Prostate gland (tissue), 2 donors: ENCODE data around the gene PFDN6. TPM values are rescaled to one million over a fixed set of nuclear protein-coding genes. Genes with fewer than 3 reads are reported as not detected.

Source experiments
- DNase-seq: peaks from one replicate; pipeline ENCODE4 v3.0.0-alpha.2; 2019; ENCODE audit warnings: low spot score
- H3K27ac ChIP-seq, 2 donors: fragments of 200-600 bp; sonication (generic); 2 replicates each; pipeline ENCODE4 v1.5.1; 2017 to 2019
- H3K27me3 ChIP-seq: fragments of 200-600 bp; sonication (generic); replicated peaks from 2 replicates; pipeline ENCODE4 v1.5.1; 2019; ENCODE audit not compliant: insufficient read depth
- H3K36me3 ChIP-seq, 2 donors: fragments of 200-600 bp; sonication (generic); 1 replicate in 1 of 2; 2 replicates in 1 of 2; pipeline versions ENCODE4 v1.5.1 to v1.8.1; 2017 to 2019
- H3K4me1 ChIP-seq: fragments of 200-600 bp; sonication (generic); replicated peaks from 2 replicates; pipeline ENCODE4 v1.5.1; 2019
- H3K4me3 ChIP-seq, 2 donors: fragments of 200-600 bp; sonication (generic); 2 replicates each; pipeline ENCODE4 v1.5.1; 2017 to 2019
- H3K9me3 ChIP-seq: fragments of 200-600 bp; sonication (generic); 2 replicates; pipeline ENCODE4 v1.5.1; 2017
- POLR2A ChIP-seq: fragments of 450-650 bp; IDR thresholded peaks from one replicate; pipeline ENCODE4 v1.6.1; 2016; ENCODE audit warnings: antibody characterized with exemption, mild to moderate bottlenecking
- POLR2AphosphoS5 ChIP-seq: sonication (generic); formaldehyde crosslinking; IDR thresholded peaks from one replicate; pipeline ENCODE4 v1.6.1; 2017; ENCODE audit warnings: antibody characterized with exemption
- WGBS: methylation state at CpG from one replicate; pipeline ENCODE4 v1.1.5; 2018; 5-methylcytosine and 5-hydroxymethylcytosine counted together
- intact Hi-C: fragments of 100-400 bp; cut with DNase I; formaldehyde crosslinking; loops from one replicate; pipeline ENCODE4 v1.14.2; 2022
- microRNA-seq: library from miRNA; unstranded; fragments of <30 nt; microRNA quantifications from one replicate; pipeline ENCODE4, GENCODE V29; 2016
- total RNA-seq, 2 donors: library from RNA; depleted of rRNA; stranded (reverse); fragments of >200 nt; gene quantifications; one replicate each; pipeline ENCODE4 v1.1.0, GENCODE V29; 2016
- TF ChIP-seq, protein P1 (sequence below), 4 experiments: fragments of 200-600 bp in 2 of 4; fragments of 450-650 bp in 2 of 4; sonication (generic) in 2 of 4; IDR thresholded peaks; 1 replicate in 3 of 4; 2 replicates in 1 of 4; pipeline ENCODE4 v1.5.1; 2016 to 2019; ENCODE audit warnings: antibody characterized with exemption in 4 of 4, mild to moderate bottlenecking in 2 of 4, moderate library complexity in 2 of 4

Gene PFDN6
- total RNA-seq, 2 donors from 2014 or later = 24.1 to 59.7 TPM

DNA sequence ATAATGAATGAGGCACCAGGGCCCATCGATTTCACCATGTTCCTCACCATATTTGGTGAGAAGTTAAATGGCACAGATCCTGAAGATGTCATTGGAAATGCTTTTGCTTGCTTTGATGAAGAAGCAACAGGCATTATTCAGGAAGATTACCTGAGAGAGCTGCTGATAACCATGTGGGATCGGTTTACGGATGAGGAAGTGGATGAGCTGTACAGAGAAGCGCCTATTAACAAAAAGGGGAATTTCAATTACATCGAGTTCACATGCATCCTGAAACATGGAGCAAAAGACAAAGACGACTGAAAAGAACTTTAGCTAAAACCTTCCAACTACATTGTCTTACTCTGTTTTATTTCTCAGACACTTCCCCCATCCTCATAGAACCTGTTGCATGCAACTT lies 49.8 kb downstream of the PFDN6 start:
- intact Hi-C loops = no loop called here
- H3K27me3 ChIP-seq = no peaks in the 10 kb centered on the region
- H3K4me1 ChIP-seq = no peaks in the 10 kb centered on the region
- H3K9me3 ChIP-seq = no peaks in the 10 kb centered on the region
- DNase-seq = no peak
- no peak overlapping the region for H3K4me3 ChIP-seq
- TF ChIP-seq POLR2A (no peak), POLR2AphosphoS5 (no peak)
- TF ChIP-seq, protein P1, sequence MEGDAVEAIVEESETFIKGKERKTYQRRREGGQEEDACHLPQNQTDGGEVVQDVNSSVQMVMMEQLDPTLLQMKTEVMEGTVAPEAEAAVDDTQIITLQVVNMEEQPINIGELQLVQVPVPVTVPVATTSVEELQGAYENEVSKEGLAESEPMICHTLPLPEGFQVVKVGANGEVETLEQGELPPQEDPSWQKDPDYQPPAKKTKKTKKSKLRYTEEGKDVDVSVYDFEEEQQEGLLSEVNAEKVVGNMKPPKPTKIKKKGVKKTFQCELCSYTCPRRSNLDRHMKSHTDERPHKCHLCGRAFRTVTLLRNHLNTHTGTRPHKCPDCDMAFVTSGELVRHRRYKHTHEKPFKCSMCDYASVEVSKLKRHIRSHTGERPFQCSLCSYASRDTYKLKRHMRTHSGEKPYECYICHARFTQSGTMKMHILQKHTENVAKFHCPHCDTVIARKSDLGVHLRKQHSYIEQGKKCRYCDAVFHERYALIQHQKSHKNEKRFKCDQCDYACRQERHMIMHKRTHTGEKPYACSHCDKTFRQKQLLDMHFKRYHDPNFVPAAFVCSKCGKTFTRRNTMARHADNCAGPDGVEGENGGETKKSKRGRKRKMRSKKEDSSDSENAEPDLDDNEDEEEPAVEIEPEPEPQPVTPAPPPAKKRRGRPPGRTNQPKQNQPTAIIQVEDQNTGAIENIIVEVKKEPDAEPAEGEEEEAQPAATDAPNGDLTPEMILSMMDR (IDR thresholded peaks at IDR 0.05) = no peak
- H3K27ac ChIP-seq = no peak overlapping the region
- 74% methylated on average over 6 of the region's 6 CpGs for WGBS
- no peaks in the 10 kb centered on the region for H3K36me3 ChIP-seq

Small RNA genes within 50 kb of the gene (microRNA-seq; reads per million reads assigned to microRNA genes)
- gene MIR6834 = not detected
- 0.25 reads per million for gene MIR6873

Other genes with a start within 250 kb of the PFDN6 start
- gene HLA-DPA1, start 216.0 kb upstream of the PFDN6 start, total RNA-seq = 10 to 100 TPM; 69.5 to 73.7 TPM
- 10 to 100 TPM; 51.6 to 57.5 TPM for gene HLA-DPB1, start 213.6 kb upstream of the PFDN6 start, total RNA-seq
- 1 to 10 TPM in 1 of 2 donors, under 1 TPM in 1; 0.91 to 3.6 TPM for gene COL11A2, start 97.1 kb upstream of the PFDN6 start, total RNA-seq
- gene RXRB, start 88.9 kb upstream of the PFDN6 start, total RNA-seq = 10 to 100 TPM; 30.6 to 40.5 TPM
- gene SLC39A7, start 88.7 kb upstream of the PFDN6 start, total RNA-seq = 100 to 1,000 TPM; 109 to 182 TPM
- 10 to 100 TPM; 21.9 to 43.7 TPM for gene HSD17B8, start 84.9 kb upstream of the PFDN6 start, total RNA-seq
- 10 to 100 TPM; 23.9 to 30.8 TPM for gene RING1, start 81.1 kb upstream of the PFDN6 start, total RNA-seq
- 10 to 100 TPM; 42.2 to 55.0 TPM for gene VPS52, start 17.7 kb upstream of the PFDN6 start, total RNA-seq
- gene RPS18, start 17.5 kb upstream of the PFDN6 start, total RNA-seq = 1,000 to 10,000 TPM; 1,990 to 4,594 TPM
- gene B3GALT4, start 12.5 kb upstream of the PFDN6 start, total RNA-seq = 10 to 100 TPM; 15.8 to 21.4 TPM
- 10 to 100 TPM; 41.3 to 47.2 TPM for gene WDR46, start 362 bp upstream of the PFDN6 start, total RNA-seq
- 100 to 1,000 TPM in 1 of 2 donors, 10 to 100 TPM in 1; 98.7 to 107 TPM for gene RGL2, start 9.3 kb downstream of the PFDN6 start, total RNA-seq
- gene TAPBP, start 24.5 kb downstream of the PFDN6 start, total RNA-seq = 100 to 1,000 TPM; 190 to 192 TPM
- 10 to 100 TPM; 25.1 to 27.5 TPM for gene ZBTB22, start 28.1 kb downstream of the PFDN6 start, total RNA-seq
- gene DAXX, start 33.4 kb downstream of the PFDN6 start, total RNA-seq = 10 to 100 TPM; 52.8 to 75.1 TPM
- gene KIFC1, start 102.2 kb downstream of the PFDN6 start, total RNA-seq = 1 to 10 TPM; 5.8 to 6.5 TPM
- gene PHF1, start 121.4 kb downstream of the PFDN6 start, total RNA-seq = 100 to 1,000 TPM in 1 of 2 donors, 10 to 100 TPM in 1; 98.2 to 132 TPM
- gene CUTA, start 128.5 kb downstream of the PFDN6 start, total RNA-seq = 100 to 1,000 TPM; 189 to 260 TPM
- 10 to 100 TPM in 1 of 2 donors, 1 to 10 TPM in 1; 6.1 to 24.8 TPM for gene SYNGAP1, start 130.5 kb downstream of the PFDN6 start, total RNA-seq
- gene ZBTB9, start 165.0 kb downstream of the PFDN6 start, total RNA-seq = 1 to 10 TPM; 3.5 to 8.9 TPM